Measurements from ENCODE around the gene UBN1.

The UBN1 gene

DNA sequence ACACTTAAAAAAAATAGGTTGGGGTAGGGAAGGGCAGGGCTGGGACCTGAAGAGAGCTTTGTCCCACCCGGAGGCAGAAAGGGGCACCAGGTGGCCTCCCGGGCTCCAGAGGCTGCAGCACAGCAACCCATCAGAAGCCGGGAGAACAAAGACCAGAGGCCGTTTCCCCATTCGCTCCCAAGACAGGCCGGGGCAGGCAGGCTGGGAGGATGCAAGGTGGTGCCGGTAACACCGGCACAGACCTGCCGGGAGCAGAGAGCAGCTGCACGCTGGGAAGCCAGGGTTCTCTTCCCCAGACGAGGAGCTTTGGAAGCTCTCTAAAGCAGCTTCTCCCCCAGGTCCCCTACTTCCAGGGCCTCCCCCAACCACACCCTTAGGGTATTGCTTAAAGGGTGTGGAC is 84.1 kb downstream of the UBN1 start:
- Histone ChIP-seq H3K79me1 (ENCODE audit: low read length) (no peaks in the 10 kb centered on the region), H3K4me3 (ENCODE audit: low read length) (no peak overlapping the region), H4K5ac (ENCODE audit: low read length) (no peak overlapping the region), H3K4ac (ENCODE audit: low read depth, low read length) (no peak overlapping the region), H2BK5ac (ENCODE audit: low read length) (no peak overlapping the region), H3K27me3 (ENCODE audit: insufficient read depth, low read length, poor library complexity) (no peaks in the 10 kb centered on the region), H3K79me2 (ENCODE audit: control insufficient read depth, insufficient read depth, low read length) (no peaks in the 10 kb centered on the region), H2BK120ac (ENCODE audit: low read depth, low read length) (no peak overlapping the region), H3K27ac (ENCODE audit: low read depth, low read length) (no peak overlapping the region), H3K56ac (ENCODE audit: low read length) (no peak overlapping the region), H2BK15ac (replicated peaks; ENCODE audit: low read depth) (no peak overlapping the region), H3K23ac (ENCODE audit: low read length) (no peak overlapping the region), H2AK5ac (ENCODE audit: low read length) (no peak overlapping the region), H3K4me2 (ENCODE audit: low read length) (no peak overlapping the region), H3K36me3 (ENCODE audit: control insufficient read depth, insufficient read depth, low read length) (no peaks in the 10 kb centered on the region), H4K8ac (ENCODE audit: low read depth, low read length) (no peak overlapping the region), H3K4me1 (ENCODE audit: control insufficient read depth, low read depth, low read length) (no peaks in the 10 kb centered on the region), H3K18ac (ENCODE audit: low read length) (no peak overlapping the region), H3K9ac (ENCODE audit: low read length) (no peak overlapping the region)
- DNase-seq = no peak
- no CpG with 5 or more reads among the region's 11 CpGs for WGBS (ENCODE audit: extremely low coverage, insufficient coverage, low lambda C conversion rate)
